Endothelial cell (in vitro differentiated cells): ENCODE results near the gene COL24A1. TPM values are rescaled to one million over a fixed set of nuclear protein-coding genes. Genes with fewer than 3 reads are reported as not detected.

ENCODE experiments used
- DNase-seq: peaks from one replicate; pipeline ENCODE4 v3.0.0; 2021; ENCODE audit warnings: low spot score
- H3K27ac Mint-ChIP-seq: one replicate; pipeline ENCODE4 v1.8.0; 2021; ENCODE audit warnings: mixed read lengths, inconsistent platforms; ENCODE audit not compliant: unreplicated experiment
- H3K27me3 Mint-ChIP-seq: one replicate; pipeline ENCODE4 v1.8.0; 2021; ENCODE audit warnings: mild to moderate bottlenecking, moderate library complexity, mixed read lengths, inconsistent platforms; ENCODE audit not compliant: unreplicated experiment
- H3K36me3 Mint-ChIP-seq: one replicate; pipeline ENCODE4 v1.8.0; 2021; ENCODE audit warnings: mild to moderate bottlenecking, low read depth, mixed read lengths, inconsistent platforms; ENCODE audit not compliant: unreplicated experiment
- H3K4me1 Mint-ChIP-seq: one replicate; pipeline ENCODE4 v1.8.0; 2021; ENCODE audit warnings: mild to moderate bottlenecking, mixed read lengths, inconsistent platforms; ENCODE audit not compliant: unreplicated experiment
- H3K4me3 Mint-ChIP-seq: one replicate; pipeline ENCODE4 v1.8.0; 2021; ENCODE audit warnings: mild to moderate bottlenecking, mixed read lengths, inconsistent platforms; ENCODE audit not compliant: unreplicated experiment
- H3K9me3 Mint-ChIP-seq: one replicate; pipeline ENCODE4 v1.8.0; 2021; ENCODE audit warnings: mixed read lengths, inconsistent platforms; ENCODE audit not compliant: unreplicated experiment
- CTCF ChIP-seq: fragments of 200-600 bp; sonication (generic); IDR thresholded peaks from one replicate; pipeline ENCODE4 v1.5.0; 2021; ENCODE audit warnings: antibody characterized with exemption; ENCODE audit not compliant: unreplicated experiment
- total RNA-seq: library from RNA; stranded (reverse); fragmentation: NEBNext Ultra II Directional; extraction: Animal tissue kit (Norgen Biotek cat#: 25700); gene quantifications from one replicate; pipeline ENCODE4 v1.2.1, GENCODE V29; 2021; ENCODE audit not compliant: unreplicated experiment

The COL24A1 gene
- total RNA-seq, 1 donor from 2014 or later, result 0.74 TPM

DNA sequence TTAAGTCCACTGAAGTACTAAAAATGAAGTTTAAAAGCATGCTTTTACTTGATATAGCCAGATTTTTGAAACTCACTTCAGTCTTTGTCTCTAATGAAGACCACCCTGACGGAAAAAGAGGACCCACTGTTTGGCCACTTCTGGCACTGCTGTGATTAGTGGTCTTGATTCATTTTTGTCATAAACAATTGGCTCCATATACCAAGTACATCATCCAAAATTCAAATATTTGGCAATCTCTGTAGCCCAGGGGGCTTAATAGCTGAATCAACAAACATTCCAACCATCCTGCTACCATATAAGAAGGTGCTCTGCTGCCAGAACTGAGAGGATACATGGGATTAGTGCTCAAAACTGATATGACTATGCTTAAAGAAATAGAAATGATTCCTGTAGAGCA is 156.0 kb downstream of the COL24A1 start:
- no peak overlapping the region for H3K27ac Mint-ChIP-seq
- no peak for TF ChIP-seq CTCF
- DNase-seq, result no peak

GRCh38 chr1:85998105-85998855 is 158.3 kb downstream of the COL24A1 start:
- H3K27ac Mint-ChIP-seq, result no peak overlapping the region
- no peak overlapping the region for H3K4me3 Mint-ChIP-seq
- DNase-seq, result no peak
- H3K9me3 Mint-ChIP-seq, result no peaks in the 10 kb centered on the region
- H3K4me1 Mint-ChIP-seq, result peaks cover 2% of the 10 kb centered on the region
- H3K36me3 Mint-ChIP-seq, result no peaks in the 10 kb centered on the region
- TF ChIP-seq CTCF, result no peak
- peaks cover 3% of the 10 kb centered on the region for H3K27me3 Mint-ChIP-seq

More for the DNA sequence above, 156.0 kb downstream of the COL24A1 start:
- Mint-ChIP-seq H3K9me3 (no peaks in the 10 kb centered on the region), H3K36me3 (no peaks in the 10 kb centered on the region), H3K27me3 (peaks cover 3% of the 10 kb centered on the region), H3K4me1 (peaks cover 2% of the 10 kb centered on the region), H3K4me3 (no peak overlapping the region)

DNA sequence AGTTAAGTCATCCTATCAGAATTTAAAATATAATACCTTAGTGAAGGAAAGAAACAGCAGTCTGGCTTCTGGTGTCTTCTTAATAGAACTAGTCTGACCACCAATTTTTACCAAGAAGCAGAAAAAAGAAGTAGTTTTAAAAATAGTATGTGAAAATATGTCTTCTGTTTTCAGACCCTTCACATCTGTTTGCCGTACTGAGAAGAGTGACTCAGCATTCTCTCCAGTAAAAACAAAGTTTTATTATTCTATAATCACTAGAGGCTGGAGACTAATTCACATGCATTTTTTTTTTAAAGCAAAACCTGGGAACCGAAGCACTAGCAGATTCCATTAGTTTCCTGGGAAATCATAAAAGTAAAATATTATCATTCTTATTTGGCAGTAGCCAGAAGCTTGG is 163.8 kb downstream of the COL24A1 start:
- DNase-seq, result no peak
- Mint-ChIP-seq H3K36me3 (no peaks in the 10 kb centered on the region), H3K9me3 (no peaks in the 10 kb centered on the region), H3K27me3 (no peaks in the 10 kb centered on the region), H3K27ac (no peak overlapping the region), H3K4me3 (no peak overlapping the region), H3K4me1 (no peaks in the 10 kb centered on the region)
- TF ChIP-seq CTCF, result no peak

GRCh38 chr1:85991261-85991660 is 165.3 kb downstream of the COL24A1 start:
- Mint-ChIP-seq H3K27me3 (no peaks in the 10 kb centered on the region), H3K36me3 (no peaks in the 10 kb centered on the region), H3K9me3 (no peaks in the 10 kb centered on the region), H3K4me1 (no peaks in the 10 kb centered on the region), H3K27ac (no peak overlapping the region), H3K4me3 (no peak overlapping the region)
- no peak for TF ChIP-seq CTCF
- no peak for DNase-seq

GRCh38 chr1:85984636-85985035 is 171.9 kb downstream of the COL24A1 start:
- no peak for TF ChIP-seq CTCF
- H3K4me1 Mint-ChIP-seq, result peaks cover 6% of the 10 kb centered on the region
- H3K27ac Mint-ChIP-seq, result no peak overlapping the region
- H3K9me3 Mint-ChIP-seq, result no peaks in the 10 kb centered on the region
- no peaks in the 10 kb centered on the region for H3K27me3 Mint-ChIP-seq
- no peak for DNase-seq
- H3K36me3 Mint-ChIP-seq, result no peaks in the 10 kb centered on the region
- H3K4me3 Mint-ChIP-seq, result no peak overlapping the region
